Transverse colon (tissue), 4 donors: ENCODE measurements around the gene AEN.

Experiments
- POLR2A ChIP-seq: fragments of 450-650 bp; IDR thresholded peaks from one replicate; pipeline ENCODE4 v1.6.1; 2016; ENCODE audit warnings: antibody characterized with exemption, mild to moderate bottlenecking, moderate library complexity
- POLR2AphosphoS5 ChIP-seq, 3 donors: sonication (generic); formaldehyde crosslinking; IDR thresholded peaks; one replicate each; pipeline ENCODE4 v1.6.1; 2016; ENCODE audit warnings: antibody characterized with exemption in 3 of 3
- TF ChIP-seq, protein P1 (sequence below), 5 experiments: fragments of 200-600 bp in 3 of 5; fragments of 450-650 bp in 2 of 5; sonication (generic) in 3 of 5; IDR thresholded peaks; 1 replicate in 2 of 5; 2 replicates in 3 of 5; pipeline ENCODE4 v1.5.1; 2016 to 2017; ENCODE audit warnings: antibody characterized with exemption in 5 of 5, inconsistent platforms in 3 of 5, mild to moderate bottlenecking in 2 of 5, moderate library complexity in 1 of 5

- TF ChIP-seq POLR2A, result no peak
- TF ChIP-seq, protein P1, sequence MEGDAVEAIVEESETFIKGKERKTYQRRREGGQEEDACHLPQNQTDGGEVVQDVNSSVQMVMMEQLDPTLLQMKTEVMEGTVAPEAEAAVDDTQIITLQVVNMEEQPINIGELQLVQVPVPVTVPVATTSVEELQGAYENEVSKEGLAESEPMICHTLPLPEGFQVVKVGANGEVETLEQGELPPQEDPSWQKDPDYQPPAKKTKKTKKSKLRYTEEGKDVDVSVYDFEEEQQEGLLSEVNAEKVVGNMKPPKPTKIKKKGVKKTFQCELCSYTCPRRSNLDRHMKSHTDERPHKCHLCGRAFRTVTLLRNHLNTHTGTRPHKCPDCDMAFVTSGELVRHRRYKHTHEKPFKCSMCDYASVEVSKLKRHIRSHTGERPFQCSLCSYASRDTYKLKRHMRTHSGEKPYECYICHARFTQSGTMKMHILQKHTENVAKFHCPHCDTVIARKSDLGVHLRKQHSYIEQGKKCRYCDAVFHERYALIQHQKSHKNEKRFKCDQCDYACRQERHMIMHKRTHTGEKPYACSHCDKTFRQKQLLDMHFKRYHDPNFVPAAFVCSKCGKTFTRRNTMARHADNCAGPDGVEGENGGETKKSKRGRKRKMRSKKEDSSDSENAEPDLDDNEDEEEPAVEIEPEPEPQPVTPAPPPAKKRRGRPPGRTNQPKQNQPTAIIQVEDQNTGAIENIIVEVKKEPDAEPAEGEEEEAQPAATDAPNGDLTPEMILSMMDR (IDR thresholded peaks at IDR 0.05), result no peak
- TF ChIP-seq POLR2AphosphoS5 (IDR thresholded peaks at IDR 0.05), result no peak
These were observed 4.0 kb upstream of the AEN start for GRCh38 chr15:88617031-88617722.
